ENCODE results near the gene TRIM9.

TRIM9 gene

GRCh38 chr14:51071857-51072256, 23.0 kb downstream of the TRIM9 start:
- ChIA-PET POLR2A (no interaction called here), CTCF (no interaction called here)
- TF ChIP-seq NFRKB (IDR thresholded peaks at IDR 0.05) (no peak), FOXM1 (IDR thresholded peaks at IDR 0.05; ENCODE audit: borderline replicate concordance) (no peak), FOXA1 (IDR thresholded peaks at IDR 0.05) (no peak), TARDBP (IDR thresholded peaks at IDR 0.05) (no peak), L3MBTL2 (conservative IDR thresholded peaks at IDR 0.05) (no peak), FOXK2 (IDR thresholded peaks at IDR 0.05) (no peak), SUZ12 (IDR thresholded peaks at IDR 0.05) (no peak), CTBP1 (IDR thresholded peaks at IDR 0.05; ENCODE audit: borderline replicate concordance) (no peak), ARNT (IDR thresholded peaks at IDR 0.05) (no peak), ZNF384 (IDR thresholded peaks at IDR 0.05) (no peak), ELF4 (IDR thresholded peaks at IDR 0.05) (no peak), LEF1 (IDR thresholded peaks at IDR 0.05; ENCODE audit: borderline replicate concordance) (no peak), PKNOX1 (IDR thresholded peaks at IDR 0.05) (no peak), SP1 (IDR thresholded peaks at IDR 0.05) (no peak), BHLHE40 (IDR thresholded peaks at IDR 0.05; ENCODE audit: borderline replicate concordance) (no peak), HDGF (IDR thresholded peaks at IDR 0.05; ENCODE audit: borderline replicate concordance) (no peak)
- no peak for DNase-seq (ENCODE audit: extremely low spot score)

GRCh38 chr14:51070726-51071125, 24.2 kb downstream of the TRIM9 start:
- ChIA-PET CTCF (no interaction called here), POLR2A (no interaction called here)
- no peak for TF ChIP-seq SP1 (IDR thresholded peaks at IDR 0.05)
- TF ChIP-seq ARNT (IDR thresholded peaks at IDR 0.05) = no peak
- TF ChIP-seq PKNOX1 (IDR thresholded peaks at IDR 0.05) = no peak
- no peak for TF ChIP-seq SUZ12 (IDR thresholded peaks at IDR 0.05)
- TF ChIP-seq L3MBTL2 (conservative IDR thresholded peaks at IDR 0.05) = no peak
- no peak for TF ChIP-seq TARDBP (IDR thresholded peaks at IDR 0.05)
- no peak for TF ChIP-seq BHLHE40 (IDR thresholded peaks at IDR 0.05; ENCODE audit: borderline replicate concordance)
- no peak for TF ChIP-seq NFRKB (IDR thresholded peaks at IDR 0.05)
- TF ChIP-seq LEF1 (IDR thresholded peaks at IDR 0.05; ENCODE audit: borderline replicate concordance) = no peak
- no peak for TF ChIP-seq FOXM1 (IDR thresholded peaks at IDR 0.05; ENCODE audit: borderline replicate concordance)
- TF ChIP-seq FOXA1 (IDR thresholded peaks at IDR 0.05) = no peak
- TF ChIP-seq FOXK2 (IDR thresholded peaks at IDR 0.05) = no peak
- DNase-seq (ENCODE audit: extremely low spot score) = no peak

- no peak for DNase-seq (ENCODE audit: extremely low spot score)
- TF ChIP-seq CTBP1 (IDR thresholded peaks at IDR 0.05; ENCODE audit: borderline replicate concordance) (no peak), SP1 (IDR thresholded peaks at IDR 0.05) (no peak), L3MBTL2 (conservative IDR thresholded peaks at IDR 0.05) (no peak), BHLHE40 (IDR thresholded peaks at IDR 0.05; ENCODE audit: borderline replicate concordance) (no peak), SUZ12 (IDR thresholded peaks at IDR 0.05) (no peak), ARNT (IDR thresholded peaks at IDR 0.05) (no peak)
- CTCF ChIA-PET = no interaction called here
- POLR2A ChIA-PET = no interaction called here
Measured at GRCh38 chr14:51069055-51069454, 25.9 kb downstream of the TRIM9 start.

GRCh38 chr14:51068268-51068667, 26.6 kb downstream of the TRIM9 start:
- POLR2A ChIA-PET = no interaction called here
- CTCF ChIA-PET = no interaction called here
- TF ChIP-seq CTBP1 (IDR thresholded peaks at IDR 0.05; ENCODE audit: borderline replicate concordance) (no peak), ARNT (IDR thresholded peaks at IDR 0.05) (no peak), FOXK2 (IDR thresholded peaks at IDR 0.05) (no peak), PKNOX1 (IDR thresholded peaks at IDR 0.05) (no peak), TARDBP (IDR thresholded peaks at IDR 0.05) (no peak), SP1 (IDR thresholded peaks at IDR 0.05) (no peak), LEF1 (IDR thresholded peaks at IDR 0.05; ENCODE audit: borderline replicate concordance) (no peak), ELF4 (IDR thresholded peaks at IDR 0.05) (no peak), SUZ12 (IDR thresholded peaks at IDR 0.05) (no peak), BHLHE40 (IDR thresholded peaks at IDR 0.05; ENCODE audit: borderline replicate concordance) (no peak), FOXA1 (IDR thresholded peaks at IDR 0.05) (no peak), NFRKB (IDR thresholded peaks at IDR 0.05) (no peak)
- DNase-seq (ENCODE audit: extremely low spot score) = no peak

- no peak for DNase-seq (ENCODE audit: extremely low spot score)
- CTCF ChIA-PET = no interaction called here
Measured at GRCh38 chr14:51067295-51067694, 27.6 kb downstream of the TRIM9 start.

More at GRCh38 chr14:51067295-51067694, 27.6 kb downstream of the TRIM9 start:
- POLR2A ChIA-PET = interaction anchor here (1.3 kb wide), 1 partner anchor 123 kb away, joined by 3 read pairs; the partner anchor contains the start of gene PYGL
- TF ChIP-seq LEF1 (IDR thresholded peaks at IDR 0.05; ENCODE audit: borderline replicate concordance) = no peak
- TF ChIP-seq SUZ12 (IDR thresholded peaks at IDR 0.05) = no peak
- no peak for TF ChIP-seq CTBP1 (IDR thresholded peaks at IDR 0.05; ENCODE audit: borderline replicate concordance)
- TF ChIP-seq FOXA1 (IDR thresholded peaks at IDR 0.05) = no peak
- TF ChIP-seq NFRKB (IDR thresholded peaks at IDR 0.05) = no peak
- TF ChIP-seq TARDBP (IDR thresholded peaks at IDR 0.05) = no peak
- TF ChIP-seq SP1 (IDR thresholded peaks at IDR 0.05) = no peak
- no peak for TF ChIP-seq ARNT (IDR thresholded peaks at IDR 0.05)
- no peak for TF ChIP-seq FOXM1 (IDR thresholded peaks at IDR 0.05; ENCODE audit: borderline replicate concordance)
- no peak for TF ChIP-seq HDGF (IDR thresholded peaks at IDR 0.05; ENCODE audit: borderline replicate concordance)
- TF ChIP-seq BHLHE40 (IDR thresholded peaks at IDR 0.05; ENCODE audit: borderline replicate concordance) = no peak
- TF ChIP-seq FOXK2 (IDR thresholded peaks at IDR 0.05) = no peak
- no peak for TF ChIP-seq ELF4 (IDR thresholded peaks at IDR 0.05)
- no peak for TF ChIP-seq L3MBTL2 (conservative IDR thresholded peaks at IDR 0.05)
- TF ChIP-seq PKNOX1 (IDR thresholded peaks at IDR 0.05) = no peak
- TF ChIP-seq ZNF384 (IDR thresholded peaks at IDR 0.05) = no peak
